ENCODE results near the gene PTPRQ. TPM values are rescaled to one million over a fixed set of nuclear protein-coding genes. Genes with fewer than 3 reads are reported as not detected.

Gene PTPRQ
- total RNA-seq, 1 donor from 2014 or later: not detected

GRCh38 chr12:80504389-80505163 lies 60.5 kb downstream of the PTPRQ start:
- POLR2A ChIA-PET: no interaction called here
- H3K36me3 Mint-ChIP-seq (ENCODE audit: low read depth): no peaks in the 10 kb centered on the region
- H3K9me3 Mint-ChIP-seq: no peaks in the 10 kb centered on the region
- DNase-seq (no peak), ATAC-seq (ENCODE audit: low read depth) (no peak)
- H3K4me1 Mint-ChIP-seq: no peaks in the 10 kb centered on the region
- H3K4me3 Mint-ChIP-seq: no peak overlapping the region
- H3K27ac Mint-ChIP-seq: no peak overlapping the region
- intact Hi-C loops (cut with micrococcal nuclease): no loop called here
- TF ChIP-seq, protein P1, sequence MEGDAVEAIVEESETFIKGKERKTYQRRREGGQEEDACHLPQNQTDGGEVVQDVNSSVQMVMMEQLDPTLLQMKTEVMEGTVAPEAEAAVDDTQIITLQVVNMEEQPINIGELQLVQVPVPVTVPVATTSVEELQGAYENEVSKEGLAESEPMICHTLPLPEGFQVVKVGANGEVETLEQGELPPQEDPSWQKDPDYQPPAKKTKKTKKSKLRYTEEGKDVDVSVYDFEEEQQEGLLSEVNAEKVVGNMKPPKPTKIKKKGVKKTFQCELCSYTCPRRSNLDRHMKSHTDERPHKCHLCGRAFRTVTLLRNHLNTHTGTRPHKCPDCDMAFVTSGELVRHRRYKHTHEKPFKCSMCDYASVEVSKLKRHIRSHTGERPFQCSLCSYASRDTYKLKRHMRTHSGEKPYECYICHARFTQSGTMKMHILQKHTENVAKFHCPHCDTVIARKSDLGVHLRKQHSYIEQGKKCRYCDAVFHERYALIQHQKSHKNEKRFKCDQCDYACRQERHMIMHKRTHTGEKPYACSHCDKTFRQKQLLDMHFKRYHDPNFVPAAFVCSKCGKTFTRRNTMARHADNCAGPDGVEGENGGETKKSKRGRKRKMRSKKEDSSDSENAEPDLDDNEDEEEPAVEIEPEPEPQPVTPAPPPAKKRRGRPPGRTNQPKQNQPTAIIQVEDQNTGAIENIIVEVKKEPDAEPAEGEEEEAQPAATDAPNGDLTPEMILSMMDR (IDR thresholded peaks at IDR 0.05): no peak
- CTCF ChIA-PET: no interaction called here
- no peaks in the 10 kb centered on the region for H3K27me3 Mint-ChIP-seq

DNA sequence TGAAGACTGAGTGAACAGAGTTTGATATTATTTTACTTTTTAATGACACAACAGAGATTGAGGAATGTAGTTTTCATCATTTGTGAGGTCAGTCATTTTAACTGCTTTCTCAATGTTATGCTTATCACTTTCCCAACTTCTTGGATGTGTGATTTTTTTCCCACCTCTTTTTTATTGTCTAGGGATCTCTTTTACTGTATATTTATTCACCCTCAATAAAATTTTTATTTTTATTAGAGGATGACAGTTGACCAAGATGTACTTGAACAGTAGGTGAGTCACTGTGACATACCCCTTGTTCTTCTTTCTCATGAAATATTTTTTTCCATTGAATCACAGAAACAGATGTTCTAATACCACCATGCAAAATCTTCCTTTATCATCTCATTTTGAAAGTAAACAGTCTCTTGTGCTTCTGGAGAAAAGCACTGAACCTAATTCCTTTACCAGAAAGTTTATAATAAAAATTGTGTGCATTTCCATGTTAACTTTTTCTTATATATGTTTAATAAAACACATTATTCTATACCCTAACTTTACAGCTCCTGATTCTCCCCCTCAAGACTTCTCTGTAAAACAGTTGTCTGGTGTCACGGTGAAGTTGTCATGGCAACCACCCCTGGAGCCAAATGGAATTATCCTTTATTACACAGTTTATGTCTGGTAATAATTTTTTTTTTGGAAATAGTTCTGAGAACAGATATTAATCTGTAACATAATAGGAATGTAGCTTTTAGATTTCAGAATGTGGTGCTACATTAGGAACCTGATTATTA lies 65.9 kb downstream of the PTPRQ start:
- DNase-seq: no peak
- intact Hi-C loops (cut with micrococcal nuclease): no loop called here
- Mint-ChIP-seq H3K27me3 (no peaks in the 10 kb centered on the region), H3K9me3 (no peaks in the 10 kb centered on the region), H3K36me3 (ENCODE audit: low read depth) (no peaks in the 10 kb centered on the region), H3K4me1 (no peaks in the 10 kb centered on the region), H3K27ac (no peak overlapping the region), H3K4me3 (no peak overlapping the region)
- TF ChIP-seq, protein P1 (IDR thresholded peaks at IDR 0.05): no peak
- ATAC-seq (ENCODE audit: low read depth): no peak
- ChIA-PET POLR2A (no interaction called here), CTCF (no interaction called here)

GRCh38 chr12:80512781-80513180 lies 68.7 kb downstream of the PTPRQ start:
- intact Hi-C loops (cut with micrococcal nuclease): no loop called here
- Mint-ChIP-seq H3K27ac (no peak overlapping the region), H3K36me3 (ENCODE audit: low read depth) (no peaks in the 10 kb centered on the region), H3K4me3 (no peak overlapping the region), H3K27me3 (no peaks in the 10 kb centered on the region), H3K9me3 (peaks cover 6% of the 10 kb centered on the region), H3K4me1 (no peaks in the 10 kb centered on the region)
- ChIA-PET POLR2A (no interaction called here), CTCF (no interaction called here)
- DNase-seq: no peak
- ATAC-seq (ENCODE audit: low read depth): no peak
- TF ChIP-seq, protein P1 (IDR thresholded peaks at IDR 0.05): no peak

- TF ChIP-seq, protein P1 (IDR thresholded peaks at IDR 0.05): no peak
- no peak overlapping the region for H3K27ac Mint-ChIP-seq
- H3K4me3 Mint-ChIP-seq: no peak overlapping the region
- CTCF ChIA-PET: no interaction called here
- H3K27me3 Mint-ChIP-seq: no peaks in the 10 kb centered on the region
- POLR2A ChIA-PET: no interaction called here
- intact Hi-C loops (cut with micrococcal nuclease): no loop called here
- no peak for ATAC-seq (ENCODE audit: low read depth)
- no peak for DNase-seq
- H3K36me3 Mint-ChIP-seq (ENCODE audit: low read depth): no peaks in the 10 kb centered on the region
- H3K9me3 Mint-ChIP-seq: peaks cover 10% of the 10 kb centered on the region
- H3K4me1 Mint-ChIP-seq: no peaks in the 10 kb centered on the region
Observed at GRCh38 chr12:80513211-80513610, 69.2 kb downstream of the PTPRQ start.

DNA sequence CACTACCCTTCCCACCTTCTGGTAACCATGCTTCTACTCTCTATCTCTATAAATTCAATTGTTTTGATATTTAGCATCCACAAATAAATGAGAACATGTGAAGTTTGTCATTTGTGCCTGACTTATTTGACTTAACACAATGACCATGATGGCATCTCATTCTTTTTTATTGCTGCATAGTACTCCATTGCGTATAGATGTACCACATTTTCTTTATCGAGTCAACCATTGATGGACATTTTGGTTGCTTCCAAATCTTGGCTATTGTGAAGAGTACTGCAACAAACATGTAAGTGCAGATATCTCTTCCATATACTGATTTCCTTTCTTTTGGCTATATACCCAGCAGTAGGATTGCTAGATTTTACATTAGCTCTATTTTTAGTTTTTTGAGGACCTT lies 73.6 kb downstream of the PTPRQ start:
- ChIA-PET POLR2A (no interaction called here), CTCF (no interaction called here)
- ATAC-seq (ENCODE audit: low read depth) (no peak), DNase-seq (no peak)
- Mint-ChIP-seq H3K27me3 (no peaks in the 10 kb centered on the region), H3K4me1 (no peaks in the 10 kb centered on the region), H3K27ac (no peak overlapping the region), H3K36me3 (ENCODE audit: low read depth) (no peaks in the 10 kb centered on the region), H3K9me3 (peaks cover 12% of the 10 kb centered on the region), H3K4me3 (no peak overlapping the region)
- TF ChIP-seq, protein P1 (IDR thresholded peaks at IDR 0.05): no peak
- intact Hi-C loops (cut with micrococcal nuclease): no loop called here

Data from activated B cell treated with CpG ODN at 0.5 μM for 24 hours (primary cell).